Tibial nerve (tissue), 4 donors: ENCODE measurements around the gene STOX2. TPM values are rescaled to one million over a fixed set of nuclear protein-coding genes. Genes with fewer than 3 reads are reported as not detected.

Experiments used
- DNase-seq, 2 donors: peaks; one replicate each; pipeline ENCODE4 v3.0.0-alpha.2; 2019; ENCODE audit warnings: low spot score in 2 of 2
- H3K27ac ChIP-seq, 4 donors: fragments of 200-600 bp; sonication (generic) in 3 of 4; one replicate each; pipeline ENCODE4 v1.5.1; 2017 to 2019; ENCODE audit warnings: mild to moderate bottlenecking in 1 of 4
- H3K27me3 ChIP-seq, 2 donors: fragments of 200-600 bp; sonication (generic) in 1 of 2; one replicate each; pipeline versions ENCODE4 v1.5.1 to v1.6.0; 2017 to 2019
- H3K36me3 ChIP-seq, 3 donors: fragments of 200-600 bp; sonication (generic); one replicate each; pipeline ENCODE4 v1.5.1; 2018 to 2019
- H3K4me1 ChIP-seq, 4 donors: fragments of 200-600 bp; sonication (generic) in 3 of 4; one replicate each; pipeline ENCODE4 v1.5.1; 2017 to 2019
- H3K4me3 ChIP-seq, 4 donors: fragments of 200-600 bp; sonication (generic) in 3 of 4; one replicate each; pipeline ENCODE4 v1.5.1; 2017 to 2019; ENCODE audit warnings: mild to moderate bottlenecking in 1 of 4, moderate library complexity in 1 of 4
- H3K9me3 ChIP-seq, 4 donors: fragments of 200-600 bp; sonication (generic) in 3 of 4; one replicate each; pipeline ENCODE4 v1.5.1; 2017 to 2019
- EP300 ChIP-seq, 2 donors: sonication (generic); formaldehyde crosslinking; IDR thresholded peaks; one replicate each; pipeline ENCODE4 v1.6.1; 2017; ENCODE audit warnings: antibody characterized with exemption in 2 of 2, mild to moderate bottlenecking in 1 of 2
- POLR2A ChIP-seq, 2 donors: fragments of 450-650 bp; IDR thresholded peaks; one replicate each; pipeline ENCODE4 v1.6.1; 2017; ENCODE audit warnings: antibody characterized with exemption in 2 of 2, mild to moderate bottlenecking in 2 of 2, moderate library complexity in 2 of 2
- WGBS, 2 donors: methylation state at CpG; one replicate each; pipeline ENCODE4 v1.1.5; 2018; 5-methylcytosine and 5-hydroxymethylcytosine counted together
- total RNA-seq, 4 donors: library from RNA; depleted of rRNA; stranded (reverse); fragments of >200 nt; gene quantifications; one replicate each; pipeline ENCODE4 v1.1.0, GENCODE V29; 2016
- TF ChIP-seq, protein P1 (sequence below), 5 experiments: fragments of 200-600 bp in 3 of 5; fragments of 450-650 bp in 2 of 5; sonication (generic) in 3 of 5; IDR thresholded peaks; one replicate each; pipeline ENCODE4 v1.5.1; 2016 to 2019; ENCODE audit warnings: antibody characterized with exemption in 5 of 5, mild to moderate bottlenecking in 3 of 5, moderate library complexity in 2 of 5

STOX2 gene
- total RNA-seq, 4 donors from 2014 or later = 11.9 to 28.6 (median 17.9) TPM

DNA sequence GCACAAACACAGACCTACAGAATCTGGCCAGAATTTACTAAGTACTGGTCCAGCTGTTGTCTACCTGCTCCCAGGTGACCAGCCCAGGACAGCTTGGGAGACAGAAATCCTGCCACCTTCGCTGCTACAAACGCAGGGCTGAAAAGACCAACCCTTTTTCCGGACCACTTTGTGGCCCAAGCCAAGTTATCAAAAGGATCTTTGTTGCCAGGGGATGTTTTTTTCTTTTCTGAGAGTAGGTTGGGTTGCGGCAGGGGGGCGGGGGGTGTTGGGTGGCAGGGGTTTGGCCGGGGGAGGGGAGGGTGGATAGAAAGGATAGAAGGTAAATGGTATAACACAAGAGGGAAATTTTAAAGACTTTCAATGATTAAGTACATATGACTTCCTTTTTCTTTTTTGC is 63.4 kb downstream of the STOX2 start:
- Histone ChIP-seq H3K27ac (no peak overlapping the region), H3K27me3 (no peaks in the 10 kb centered on the region), H3K36me3 (no peaks in the 10 kb centered on the region), H3K9me3 (peaks cover 0 to under 1% (median 0%) of the 10 kb centered on the region in 4 donors), H3K4me1 (peaks cover 0 to 11% (median 0%) of the 10 kb centered on the region in 4 donors), H3K4me3 (no peak overlapping the region)
- TF ChIP-seq, protein P1, sequence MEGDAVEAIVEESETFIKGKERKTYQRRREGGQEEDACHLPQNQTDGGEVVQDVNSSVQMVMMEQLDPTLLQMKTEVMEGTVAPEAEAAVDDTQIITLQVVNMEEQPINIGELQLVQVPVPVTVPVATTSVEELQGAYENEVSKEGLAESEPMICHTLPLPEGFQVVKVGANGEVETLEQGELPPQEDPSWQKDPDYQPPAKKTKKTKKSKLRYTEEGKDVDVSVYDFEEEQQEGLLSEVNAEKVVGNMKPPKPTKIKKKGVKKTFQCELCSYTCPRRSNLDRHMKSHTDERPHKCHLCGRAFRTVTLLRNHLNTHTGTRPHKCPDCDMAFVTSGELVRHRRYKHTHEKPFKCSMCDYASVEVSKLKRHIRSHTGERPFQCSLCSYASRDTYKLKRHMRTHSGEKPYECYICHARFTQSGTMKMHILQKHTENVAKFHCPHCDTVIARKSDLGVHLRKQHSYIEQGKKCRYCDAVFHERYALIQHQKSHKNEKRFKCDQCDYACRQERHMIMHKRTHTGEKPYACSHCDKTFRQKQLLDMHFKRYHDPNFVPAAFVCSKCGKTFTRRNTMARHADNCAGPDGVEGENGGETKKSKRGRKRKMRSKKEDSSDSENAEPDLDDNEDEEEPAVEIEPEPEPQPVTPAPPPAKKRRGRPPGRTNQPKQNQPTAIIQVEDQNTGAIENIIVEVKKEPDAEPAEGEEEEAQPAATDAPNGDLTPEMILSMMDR (IDR thresholded peaks at IDR 0.05) = no peak
- TF ChIP-seq EP300 (IDR thresholded peaks at IDR 0.05) = no peak
- no peak for TF ChIP-seq POLR2A (IDR thresholded peaks at IDR 0.05)
- WGBS, 2 donors = 22 to 28% methylated on average over 6 of the region's 6 CpGs
- no peak for DNase-seq

DNA sequence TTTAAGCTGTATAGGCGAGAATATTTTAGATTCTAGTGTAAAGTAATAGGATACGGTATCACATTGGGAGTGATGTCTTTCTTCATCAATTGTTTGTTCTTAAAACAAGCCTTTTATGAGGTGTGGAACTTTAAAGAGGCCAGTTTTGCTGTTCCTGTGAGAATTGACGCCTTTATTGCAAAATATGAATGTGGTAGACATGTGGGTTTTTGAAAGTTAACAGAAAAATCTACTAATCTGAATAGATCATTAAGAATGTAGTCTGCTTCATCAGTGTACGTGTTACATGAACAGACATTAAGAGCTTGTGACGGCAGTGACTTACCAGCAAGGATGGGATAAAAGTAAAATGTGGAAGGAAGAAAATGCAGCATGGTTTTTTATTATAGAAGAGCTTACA is 63.8 kb downstream of the STOX2 start:
- no peak overlapping the region for H3K4me3 ChIP-seq
- no peak overlapping the region for H3K27ac ChIP-seq
- H3K27me3 ChIP-seq = no peaks in the 10 kb centered on the region
- peaks cover 0 to 11% (median 0%) of the 10 kb centered on the region in 4 donors for H3K4me1 ChIP-seq
- 56 to 58% methylated on average over 5 of the region's 5 CpGs for WGBS, 2 donors
- no peak for DNase-seq
- no peak for TF ChIP-seq EP300 (IDR thresholded peaks at IDR 0.05)
- TF ChIP-seq, protein P1 (IDR thresholded peaks at IDR 0.05) = no peak
- no peak for TF ChIP-seq POLR2A (IDR thresholded peaks at IDR 0.05)
- no peaks in the 10 kb centered on the region for H3K36me3 ChIP-seq
- H3K9me3 ChIP-seq = peaks cover 0 to 5% (median 0%) of the 10 kb centered on the region in 4 donors

- no peak for DNase-seq
- no peaks in the 10 kb centered on the region for H3K36me3 ChIP-seq
- peaks cover 0 to 11% (median 0%) of the 10 kb centered on the region in 4 donors for H3K4me1 ChIP-seq
- WGBS, 2 donors = 90 to 94% methylated on average over 4 of the region's 4 CpGs
- H3K9me3 ChIP-seq = peaks cover 0 to 11% (median under 1%) of the 10 kb centered on the region in 4 donors
- H3K27me3 ChIP-seq = no peaks in the 10 kb centered on the region
- no peak for TF ChIP-seq EP300 (IDR thresholded peaks at IDR 0.05)
- TF ChIP-seq POLR2A (IDR thresholded peaks at IDR 0.05) = no peak
- TF ChIP-seq, protein P1 (IDR thresholded peaks at IDR 0.05) = no peak
- no peak overlapping the region for H3K27ac ChIP-seq
- H3K4me3 ChIP-seq = no peak overlapping the region
Measured at GRCh38 chr4:183969596-183969995, 64.5 kb downstream of the STOX2 start.

DNA sequence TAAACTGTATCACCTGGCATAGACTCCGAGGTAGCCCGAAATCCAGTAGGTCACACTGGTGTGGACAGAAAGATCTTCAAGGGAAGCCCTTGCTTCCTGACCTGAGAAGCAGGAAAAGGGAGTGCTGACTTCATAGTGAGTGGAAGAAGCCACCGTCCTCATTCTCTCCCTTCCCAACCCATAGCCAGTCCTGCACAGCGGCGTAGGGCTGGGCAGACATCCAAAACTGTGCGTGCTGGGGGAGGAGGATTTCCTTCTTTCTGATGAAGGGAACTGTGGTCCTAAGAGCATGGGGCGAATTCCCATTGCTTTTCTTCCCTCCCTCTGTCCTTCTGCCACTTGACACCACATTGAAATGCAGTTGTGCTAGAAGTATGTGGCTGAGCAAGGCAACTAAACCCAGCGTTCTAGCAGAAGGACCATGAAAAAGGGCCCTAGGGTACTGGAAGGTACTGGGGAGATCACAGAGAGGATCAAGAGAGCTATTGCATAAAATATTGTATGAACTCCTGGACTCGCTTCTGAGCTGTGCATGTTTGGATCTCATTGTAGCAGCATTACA is 66.9 kb downstream of the STOX2 start:
- Histone ChIP-seq H3K36me3 (no peaks in the 10 kb centered on the region), H3K4me3 (no peak overlapping the region), H3K27me3 (no peaks in the 10 kb centered on the region), H3K9me3 (peaks cover 0 to 26% (median 2%) of the 10 kb centered on the region in 4 donors), H3K27ac (no peak overlapping the region), H3K4me1 (peaks cover 0 to 11% (median 0%) of the 10 kb centered on the region in 4 donors)
- DNase-seq = no peak
- WGBS, 2 donors = 31 to 34% methylated on average over 9 of the region's 9 CpGs
- TF ChIP-seq, protein P1 (IDR thresholded peaks at IDR 0.05) = no peak
- TF ChIP-seq EP300 (IDR thresholded peaks at IDR 0.05) (no peak), POLR2A (IDR thresholded peaks at IDR 0.05) (no peak)

- DNase-seq = no peak
- no peaks in the 10 kb centered on the region for H3K36me3 ChIP-seq
- no peaks in the 10 kb centered on the region for H3K4me1 ChIP-seq
- H3K27me3 ChIP-seq = no peaks in the 10 kb centered on the region
- TF ChIP-seq POLR2A (IDR thresholded peaks at IDR 0.05) = no peak
- TF ChIP-seq, protein P1 (IDR thresholded peaks at IDR 0.05) = no peak
- no peak for TF ChIP-seq EP300 (IDR thresholded peaks at IDR 0.05)
- no peak overlapping the region for H3K27ac ChIP-seq
- no peak overlapping the region for H3K4me3 ChIP-seq
- H3K9me3 ChIP-seq = peaks cover 0 to 28% (median 2%) of the 10 kb centered on the region in 4 donors
Measured at GRCh38 chr4:183977707-183978106, 72.6 kb downstream of the STOX2 start.
